ENCODE measurements around the gene VCL. TPM values are rescaled to one million over a fixed set of nuclear protein-coding genes. Genes with fewer than 3 reads are reported as not detected.

VCL gene
- total RNA-seq, 1 experiment from 2014 or later, result 291 TPM

DNA sequence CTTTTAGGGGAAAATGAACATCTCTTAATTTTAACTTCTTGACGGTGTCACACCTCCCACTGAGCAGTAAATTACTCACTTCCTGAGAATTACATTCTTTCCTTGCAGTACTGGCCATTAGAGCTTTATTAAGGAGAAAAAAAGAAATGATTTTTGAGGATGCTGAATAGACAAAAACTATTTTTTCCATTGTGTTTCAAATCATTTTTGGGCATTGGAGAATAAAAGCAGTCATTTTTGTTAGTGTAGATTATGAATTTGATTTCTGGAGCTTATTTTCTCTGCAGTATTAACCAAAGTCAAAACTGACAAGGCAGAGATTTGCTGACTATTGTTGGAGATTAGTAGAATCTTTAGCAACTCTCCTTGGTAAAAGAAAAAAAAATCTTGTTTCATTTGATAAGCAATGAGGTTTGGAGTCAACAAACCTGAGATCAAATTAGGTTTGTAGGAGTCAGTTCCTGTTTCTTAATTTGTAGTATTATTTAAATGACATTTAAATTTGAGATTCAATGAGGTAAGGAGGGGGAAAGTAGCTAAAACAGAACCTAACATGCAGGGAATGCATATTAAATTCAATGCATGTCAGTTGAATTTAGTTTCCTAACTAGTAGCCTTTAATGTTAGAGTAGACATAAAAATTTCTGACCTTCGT, 82.1 kb downstream of the VCL start:
- H3K27ac Mint-ChIP-seq, result peak overlapping the region; percentile 74 to 90 (median 77); a peak in 6 of 7 replicates
- Histone ChIP-seq H3K79me2 (ENCODE audit: insufficient read depth, low read length) (no peaks in the 10 kb centered on the region; the same call in 1 of the 2 replicates), H3K4me1 (ENCODE audit: insufficient read depth, low read length) (peaks cover 9% of the 10 kb centered on the region), H3K79me1 (ENCODE audit: insufficient read depth, low read depth, low read length, poor library complexity, severe bottlenecking) (no peaks in the 10 kb centered on the region), H3K9ac (ENCODE audit: extremely low read depth, insufficient read length, low read length) (no peak overlapping the region), H2BK15ac (ENCODE audit: low read depth, low read length) (no peak overlapping the region), H4K91ac (ENCODE audit: insufficient read length, low read depth, low read length) (no peak overlapping the region), H2BK5ac (ENCODE audit: insufficient read length, low read length) (no peak overlapping the region), H3K23me2 (ENCODE audit: insufficient read length, low read depth, low read length, poor library complexity, severe bottlenecking) (no peaks in the 10 kb centered on the region), H3K27ac (ENCODE audit: insufficient read length, low read depth, low read length) (no peak overlapping the region), H2BK20ac (ENCODE audit: low read depth, low read length, poor library complexity, severe bottlenecking) (no peak overlapping the region), H4K20me1 (ENCODE audit: control insufficient read depth, insufficient read depth, insufficient read length) (no peaks in the 10 kb centered on the region), H2AFZ (ENCODE audit: low read length) (no peak overlapping the region), H2AK5ac (ENCODE audit: insufficient read length, low read length) (no peak overlapping the region), H3K14ac (ENCODE audit: insufficient read depth, low read length) (no peak overlapping the region), H3K27me3 (ENCODE audit: insufficient read depth, low read length) (no peaks in the 10 kb centered on the region), H3K56ac (ENCODE audit: insufficient read length, low read depth, low read length) (no peak overlapping the region), H4K5ac (ENCODE audit: insufficient read length, low read depth, low read length) (no peak overlapping the region), H3K4me2 (ENCODE audit: insufficient read depth, insufficient read length, low read length) (no peak overlapping the region), H2BK120ac (ENCODE audit: low read depth, low read length, poor library complexity, severe bottlenecking) (no peak overlapping the region), H2BK12ac (ENCODE audit: insufficient read length, low read depth, low read length) (no peak overlapping the region), H3K23ac (ENCODE audit: insufficient read length, low read depth, low read length) (no peak overlapping the region), H3K18ac (ENCODE audit: insufficient read length, low read depth, low read length) (no peak overlapping the region), H3T11ph (ENCODE audit: low read length) (no peak overlapping the region), H4K8ac (replicated peaks; ENCODE audit: insufficient read length, low read depth, low read length) (no peak overlapping the region), H3K4ac (ENCODE audit: low read depth, low read length) (no peak overlapping the region), H3K9me3 (ENCODE audit: control insufficient read depth, low read depth, low read length) (no peaks in the 10 kb centered on the region)
- WGBS (ENCODE audit: extremely low coverage, insufficient read length, low lambda C conversion rate), result no CpG with 5 or more reads among the region's 2 CpGs
- no peak for DNase-seq
- TF ChIP-seq, protein P1, sequence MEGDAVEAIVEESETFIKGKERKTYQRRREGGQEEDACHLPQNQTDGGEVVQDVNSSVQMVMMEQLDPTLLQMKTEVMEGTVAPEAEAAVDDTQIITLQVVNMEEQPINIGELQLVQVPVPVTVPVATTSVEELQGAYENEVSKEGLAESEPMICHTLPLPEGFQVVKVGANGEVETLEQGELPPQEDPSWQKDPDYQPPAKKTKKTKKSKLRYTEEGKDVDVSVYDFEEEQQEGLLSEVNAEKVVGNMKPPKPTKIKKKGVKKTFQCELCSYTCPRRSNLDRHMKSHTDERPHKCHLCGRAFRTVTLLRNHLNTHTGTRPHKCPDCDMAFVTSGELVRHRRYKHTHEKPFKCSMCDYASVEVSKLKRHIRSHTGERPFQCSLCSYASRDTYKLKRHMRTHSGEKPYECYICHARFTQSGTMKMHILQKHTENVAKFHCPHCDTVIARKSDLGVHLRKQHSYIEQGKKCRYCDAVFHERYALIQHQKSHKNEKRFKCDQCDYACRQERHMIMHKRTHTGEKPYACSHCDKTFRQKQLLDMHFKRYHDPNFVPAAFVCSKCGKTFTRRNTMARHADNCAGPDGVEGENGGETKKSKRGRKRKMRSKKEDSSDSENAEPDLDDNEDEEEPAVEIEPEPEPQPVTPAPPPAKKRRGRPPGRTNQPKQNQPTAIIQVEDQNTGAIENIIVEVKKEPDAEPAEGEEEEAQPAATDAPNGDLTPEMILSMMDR (conservative IDR thresholded peaks at IDR 0.05), result no peak
- H3K36me3 Mint-ChIP-seq (ENCODE audit: insufficient read depth in 1 of 3, low read depth in 3 of 3), result peaks cover 24 to 60% (median 33%) of the 10 kb centered on the region in 3 experiments; a peak in 6 of 7 replicates
- H3K9me3 Mint-ChIP-seq, result no peaks in the 10 kb centered on the region
- peak overlapping the region; percentile 20 to 34; a peak in 3 of 5 replicates for H3K4me3 Mint-ChIP-seq
- no peaks in the 10 kb centered on the region for H3K27me3 Mint-ChIP-seq (ENCODE audit: low read depth)
- H3K4me1 Mint-ChIP-seq, result peaks cover 49 to 51% of the 10 kb centered on the region in 2 experiments

Measured in H9 (cell line).